GM23338 (cell line): ENCODE measurements around the gene FAM98A. TPM values are rescaled to one million over a fixed set of nuclear protein-coding genes. Genes with fewer than 3 reads are reported as not detected.

ENCODE experiments used
- ATAC-seq: fragments of 200-7000 bp; cut with Tn5 transposase; 3 replicates; pipeline ENCODE4 v1.9.1; 2020
- DNase-seq: peaks from one replicate; pipeline ENCODE4 v3.0.0-alpha.2; 2015; ENCODE audit warnings: low spot score
- H2AFZ ChIP-seq: fragments of 200-600 bp; sonication (generic); 2 replicates; pipeline ENCODE4 v1.8.0; 2016; ENCODE audit warnings: antibody characterized with exemption, mild to moderate bottlenecking, moderate library complexity
- H3F3A ChIP-seq: fragments of 200-600 bp; sonication (generic); replicated peaks from 2 replicates; pipeline ENCODE4 v1.8.0; 2017; ENCODE audit warnings: antibody characterized with exemption, mixed run types, low read depth
- H3K27ac ChIP-seq: fragments of 200-600 bp; sonication (generic); 2 replicates; pipeline ENCODE4 v1.6.1; 2016; ENCODE audit warnings: low read depth
- H3K27me3 ChIP-seq: fragments of 200-600 bp; sonication (generic); 2 replicates; pipeline ENCODE4 v1.8.0; 2016; ENCODE audit warnings: mild to moderate bottlenecking, mixed run types, moderate library complexity; ENCODE audit not compliant: insufficient read depth
- H3K36me3 ChIP-seq: fragments of 200-600 bp; sonication (generic); 2 replicates; pipeline ENCODE4 v1.8.0; 2016; ENCODE audit warnings: mild to moderate bottlenecking; ENCODE audit not compliant: insufficient read depth
- H3K4me1 ChIP-seq: fragments of 200-600 bp; sonication (generic); 2 replicates; pipeline ENCODE4 v1.8.0; 2016; ENCODE audit warnings: mild to moderate bottlenecking, moderate library complexity; ENCODE audit not compliant: insufficient read depth
- H3K4me2 ChIP-seq: fragments of 200-600 bp; sonication (generic); 2 replicates; pipeline ENCODE4 v1.7.1; 2017; ENCODE audit warnings: mixed run types
- H3K4me3 ChIP-seq: fragments of 200-600 bp; sonication (generic); 2 replicates; pipeline ENCODE4 v1.6.1; 2016; ENCODE audit warnings: mixed run types
- H3K79me2 ChIP-seq: fragments of 200-600 bp; sonication (generic); replicated peaks from 2 replicates; pipeline ENCODE4 v1.8.0; 2017; ENCODE audit warnings: mild to moderate bottlenecking; ENCODE audit not compliant: insufficient read depth
- H3K9me2 ChIP-seq: fragments of 200-600 bp; sonication (generic); 2 replicates; pipeline ENCODE4 v1.8.0; 2017; ENCODE audit not compliant: insufficient read depth
- H4K20me1 ChIP-seq: fragments of 200-600 bp; sonication (generic); replicated peaks from 2 replicates; pipeline ENCODE4 v1.8.0; 2017; ENCODE audit warnings: mild to moderate bottlenecking; ENCODE audit not compliant: insufficient read depth
- H3K27ac Mint-ChIP-seq: 2 replicates; pipeline ENCODE4 v1.8.0; 2020; ENCODE audit warnings: inconsistent platforms, mild to moderate bottlenecking, moderate library complexity, mixed read lengths
- H3K27me3 Mint-ChIP-seq: 3 replicates; pipeline ENCODE4 v1.8.0; 2022; ENCODE audit warnings: low read depth, mild to moderate bottlenecking, moderate library complexity, mixed read lengths, inconsistent platforms; ENCODE audit not compliant: insufficient read depth, poor library complexity
- H3K36me3 Mint-ChIP-seq: 3 replicates; pipeline ENCODE4 v1.8.0; 2021; ENCODE audit warnings: low read depth, mild to moderate bottlenecking, inconsistent platforms, moderate library complexity, mixed read lengths
- H3K4me1 Mint-ChIP-seq: 3 replicates; pipeline ENCODE4 v1.8.0; 2020; ENCODE audit warnings: mild to moderate bottlenecking, inconsistent platforms, mixed read lengths
- H3K4me3 Mint-ChIP-seq: 3 replicates; pipeline ENCODE4 v1.8.0; 2021; ENCODE audit warnings: moderate library complexity, mild to moderate bottlenecking, inconsistent platforms, mixed read lengths
- H3K9me3 Mint-ChIP-seq: 3 replicates; pipeline ENCODE4 v1.8.0; 2020; ENCODE audit warnings: moderate library complexity, mild to moderate bottlenecking, inconsistent platforms, mixed read lengths
- CREB1 ChIP-seq: fragments of 250-450 bp; sonication (Bioruptor Pico); IDR thresholded peaks from 2 replicates; pipeline ENCODE4 v1.5.0; 2020; ENCODE audit warnings: low read depth, mild to moderate bottlenecking, moderate library complexity
- NANOG ChIP-seq: IDR thresholded peaks from 2 replicates; pipeline ENCODE4 v1.6.1; 2016; ENCODE audit warnings: antibody characterized with exemption, borderline replicate concordance
- STAT1 ChIP-seq: IDR thresholded peaks from one replicate; pipeline ENCODE4 v1.6.1; 2016; ENCODE audit warnings: antibody characterized with exemption; ENCODE audit not compliant: unreplicated experiment
- ZNF114 ChIP-seq: fragments of 250-450 bp; sonication (Bioruptor Pico); IDR thresholded peaks from 2 replicates; pipeline ENCODE4 v1.5.0; 2020; ENCODE audit warnings: mild to moderate bottlenecking, moderate library complexity
- ZNF331 ChIP-seq: fragments of 250-450 bp; sonication (Bioruptor Pico); IDR thresholded peaks from 2 replicates; pipeline ENCODE4 v1.5.0; 2020; ENCODE audit warnings: low read depth, mild to moderate bottlenecking, moderate library complexity
- polyA plus RNA-seq: library from polyadenylated mRNA; unstranded; fragments of >200 nt; fragmentation: Nextera tagmentation; extraction: Ambion mirVana; gene quantifications from 2 replicates; pipeline ENCODE4 v1.2.1, GENCODE V29; 2016
- total RNA-seq: library from RNA; depleted of rRNA; stranded (reverse); fragments of >200 nt; shearing (Covaris generic); gene quantifications from 2 replicates; pipeline ENCODE4 v1.2.3, GENCODE V29; 2014
- TF ChIP-seq, protein P1 (sequence below), 2 experiments: fragments of 200-600 bp in 1 of 2; sonication (generic) in 1 of 2; conservative IDR thresholded peaks; 2 replicates each; pipeline versions ENCODE4 v1.5.1 to v1.6.1; 2016 to 2017; ENCODE audit warnings: antibody characterized with exemption in 2 of 2, low read depth in 2 of 2, mild to moderate bottlenecking in 2 of 2, moderate library complexity in 1 of 2
- TF ChIP-seq, protein P2 (sequence below): IDR thresholded peaks from one replicate; pipeline ENCODE4 v1.6.1; 2018; ENCODE audit warnings: antibody characterized with exemption; ENCODE audit not compliant: unreplicated experiment
- TF ChIP-seq, protein P3 (sequence below): fragments of 250-450 bp; sonication (Bioruptor Pico); IDR thresholded peaks from 2 replicates; pipeline ENCODE4 v1.5.0; 2020; ENCODE audit warnings: mild to moderate bottlenecking, moderate library complexity

FAM98A gene
- total and polyA plus RNA-seq, 2 experiments from 2014 or later = 68.6 to 149 TPM

- TF ChIP-seq, protein P1, sequence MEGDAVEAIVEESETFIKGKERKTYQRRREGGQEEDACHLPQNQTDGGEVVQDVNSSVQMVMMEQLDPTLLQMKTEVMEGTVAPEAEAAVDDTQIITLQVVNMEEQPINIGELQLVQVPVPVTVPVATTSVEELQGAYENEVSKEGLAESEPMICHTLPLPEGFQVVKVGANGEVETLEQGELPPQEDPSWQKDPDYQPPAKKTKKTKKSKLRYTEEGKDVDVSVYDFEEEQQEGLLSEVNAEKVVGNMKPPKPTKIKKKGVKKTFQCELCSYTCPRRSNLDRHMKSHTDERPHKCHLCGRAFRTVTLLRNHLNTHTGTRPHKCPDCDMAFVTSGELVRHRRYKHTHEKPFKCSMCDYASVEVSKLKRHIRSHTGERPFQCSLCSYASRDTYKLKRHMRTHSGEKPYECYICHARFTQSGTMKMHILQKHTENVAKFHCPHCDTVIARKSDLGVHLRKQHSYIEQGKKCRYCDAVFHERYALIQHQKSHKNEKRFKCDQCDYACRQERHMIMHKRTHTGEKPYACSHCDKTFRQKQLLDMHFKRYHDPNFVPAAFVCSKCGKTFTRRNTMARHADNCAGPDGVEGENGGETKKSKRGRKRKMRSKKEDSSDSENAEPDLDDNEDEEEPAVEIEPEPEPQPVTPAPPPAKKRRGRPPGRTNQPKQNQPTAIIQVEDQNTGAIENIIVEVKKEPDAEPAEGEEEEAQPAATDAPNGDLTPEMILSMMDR (conservative IDR thresholded peaks at IDR 0.05; ENCODE audit: low read depth in 2 of 2) = no peak
- no peak for TF ChIP-seq ZNF331
Observed at GRCh38 chr2:33550206-33550605, 48.9 kb downstream of the FAM98A start (continued).

GRCh38 chr2:33541243-33541642 lies 57.9 kb downstream of the FAM98A start:
- H3K4me3 Mint-ChIP-seq = no peak overlapping the region
- Histone ChIP-seq H3K4me1 (peaks cover 12% of the 10 kb centered on the region; the same call in 1 of the 2 replicates), H3K36me3 (no peaks in the 10 kb centered on the region), H3K4me3 (no peak overlapping the region), H3K27ac (no peak overlapping the region), H3K27me3 (no peaks in the 10 kb centered on the region), H3F3A (no peaks in the 10 kb centered on the region), H2AFZ (no peak overlapping the region), H3K9me2 (no peaks in the 10 kb centered on the region), H4K20me1 (no peaks in the 10 kb centered on the region), H3K79me2 (no peaks in the 10 kb centered on the region), H3K4me2 (no peak overlapping the region)
- no peak overlapping the region for H3K27ac Mint-ChIP-seq
- no peaks in the 10 kb centered on the region; the same call in 2 of the 3 replicates for H3K9me3 Mint-ChIP-seq
- no peak for DNase-seq
- TF ChIP-seq, protein P2, sequence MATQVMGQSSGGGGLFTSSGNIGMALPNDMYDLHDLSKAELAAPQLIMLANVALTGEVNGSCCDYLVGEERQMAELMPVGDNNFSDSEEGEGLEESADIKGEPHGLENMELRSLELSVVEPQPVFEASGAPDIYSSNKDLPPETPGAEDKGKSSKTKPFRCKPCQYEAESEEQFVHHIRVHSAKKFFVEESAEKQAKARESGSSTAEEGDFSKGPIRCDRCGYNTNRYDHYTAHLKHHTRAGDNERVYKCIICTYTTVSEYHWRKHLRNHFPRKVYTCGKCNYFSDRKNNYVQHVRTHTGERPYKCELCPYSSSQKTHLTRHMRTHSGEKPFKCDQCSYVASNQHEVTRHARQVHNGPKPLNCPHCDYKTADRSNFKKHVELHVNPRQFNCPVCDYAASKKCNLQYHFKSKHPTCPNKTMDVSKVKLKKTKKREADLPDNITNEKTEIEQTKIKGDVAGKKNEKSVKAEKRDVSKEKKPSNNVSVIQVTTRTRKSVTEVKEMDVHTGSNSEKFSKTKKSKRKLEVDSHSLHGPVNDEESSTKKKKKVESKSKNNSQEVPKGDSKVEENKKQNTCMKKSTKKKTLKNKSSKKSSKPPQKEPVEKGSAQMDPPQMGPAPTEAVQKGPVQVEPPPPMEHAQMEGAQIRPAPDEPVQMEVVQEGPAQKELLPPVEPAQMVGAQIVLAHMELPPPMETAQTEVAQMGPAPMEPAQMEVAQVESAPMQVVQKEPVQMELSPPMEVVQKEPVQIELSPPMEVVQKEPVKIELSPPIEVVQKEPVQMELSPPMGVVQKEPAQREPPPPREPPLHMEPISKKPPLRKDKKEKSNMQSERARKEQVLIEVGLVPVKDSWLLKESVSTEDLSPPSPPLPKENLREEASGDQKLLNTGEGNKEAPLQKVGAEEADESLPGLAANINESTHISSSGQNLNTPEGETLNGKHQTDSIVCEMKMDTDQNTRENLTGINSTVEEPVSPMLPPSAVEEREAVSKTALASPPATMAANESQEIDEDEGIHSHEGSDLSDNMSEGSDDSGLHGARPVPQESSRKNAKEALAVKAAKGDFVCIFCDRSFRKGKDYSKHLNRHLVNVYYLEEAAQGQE = no peak
- TF ChIP-seq ZNF114 (CRISPR knock-in tag) (no peak), ZNF331 (no peak), CREB1 (CRISPR knock-in tag) (no peak), NANOG (no peak), STAT1 (no peak)
- TF ChIP-seq, protein P1 (conservative IDR thresholded peaks at IDR 0.05; ENCODE audit: low read depth in 2 of 2) = no peak
- TF ChIP-seq, protein P3, sequence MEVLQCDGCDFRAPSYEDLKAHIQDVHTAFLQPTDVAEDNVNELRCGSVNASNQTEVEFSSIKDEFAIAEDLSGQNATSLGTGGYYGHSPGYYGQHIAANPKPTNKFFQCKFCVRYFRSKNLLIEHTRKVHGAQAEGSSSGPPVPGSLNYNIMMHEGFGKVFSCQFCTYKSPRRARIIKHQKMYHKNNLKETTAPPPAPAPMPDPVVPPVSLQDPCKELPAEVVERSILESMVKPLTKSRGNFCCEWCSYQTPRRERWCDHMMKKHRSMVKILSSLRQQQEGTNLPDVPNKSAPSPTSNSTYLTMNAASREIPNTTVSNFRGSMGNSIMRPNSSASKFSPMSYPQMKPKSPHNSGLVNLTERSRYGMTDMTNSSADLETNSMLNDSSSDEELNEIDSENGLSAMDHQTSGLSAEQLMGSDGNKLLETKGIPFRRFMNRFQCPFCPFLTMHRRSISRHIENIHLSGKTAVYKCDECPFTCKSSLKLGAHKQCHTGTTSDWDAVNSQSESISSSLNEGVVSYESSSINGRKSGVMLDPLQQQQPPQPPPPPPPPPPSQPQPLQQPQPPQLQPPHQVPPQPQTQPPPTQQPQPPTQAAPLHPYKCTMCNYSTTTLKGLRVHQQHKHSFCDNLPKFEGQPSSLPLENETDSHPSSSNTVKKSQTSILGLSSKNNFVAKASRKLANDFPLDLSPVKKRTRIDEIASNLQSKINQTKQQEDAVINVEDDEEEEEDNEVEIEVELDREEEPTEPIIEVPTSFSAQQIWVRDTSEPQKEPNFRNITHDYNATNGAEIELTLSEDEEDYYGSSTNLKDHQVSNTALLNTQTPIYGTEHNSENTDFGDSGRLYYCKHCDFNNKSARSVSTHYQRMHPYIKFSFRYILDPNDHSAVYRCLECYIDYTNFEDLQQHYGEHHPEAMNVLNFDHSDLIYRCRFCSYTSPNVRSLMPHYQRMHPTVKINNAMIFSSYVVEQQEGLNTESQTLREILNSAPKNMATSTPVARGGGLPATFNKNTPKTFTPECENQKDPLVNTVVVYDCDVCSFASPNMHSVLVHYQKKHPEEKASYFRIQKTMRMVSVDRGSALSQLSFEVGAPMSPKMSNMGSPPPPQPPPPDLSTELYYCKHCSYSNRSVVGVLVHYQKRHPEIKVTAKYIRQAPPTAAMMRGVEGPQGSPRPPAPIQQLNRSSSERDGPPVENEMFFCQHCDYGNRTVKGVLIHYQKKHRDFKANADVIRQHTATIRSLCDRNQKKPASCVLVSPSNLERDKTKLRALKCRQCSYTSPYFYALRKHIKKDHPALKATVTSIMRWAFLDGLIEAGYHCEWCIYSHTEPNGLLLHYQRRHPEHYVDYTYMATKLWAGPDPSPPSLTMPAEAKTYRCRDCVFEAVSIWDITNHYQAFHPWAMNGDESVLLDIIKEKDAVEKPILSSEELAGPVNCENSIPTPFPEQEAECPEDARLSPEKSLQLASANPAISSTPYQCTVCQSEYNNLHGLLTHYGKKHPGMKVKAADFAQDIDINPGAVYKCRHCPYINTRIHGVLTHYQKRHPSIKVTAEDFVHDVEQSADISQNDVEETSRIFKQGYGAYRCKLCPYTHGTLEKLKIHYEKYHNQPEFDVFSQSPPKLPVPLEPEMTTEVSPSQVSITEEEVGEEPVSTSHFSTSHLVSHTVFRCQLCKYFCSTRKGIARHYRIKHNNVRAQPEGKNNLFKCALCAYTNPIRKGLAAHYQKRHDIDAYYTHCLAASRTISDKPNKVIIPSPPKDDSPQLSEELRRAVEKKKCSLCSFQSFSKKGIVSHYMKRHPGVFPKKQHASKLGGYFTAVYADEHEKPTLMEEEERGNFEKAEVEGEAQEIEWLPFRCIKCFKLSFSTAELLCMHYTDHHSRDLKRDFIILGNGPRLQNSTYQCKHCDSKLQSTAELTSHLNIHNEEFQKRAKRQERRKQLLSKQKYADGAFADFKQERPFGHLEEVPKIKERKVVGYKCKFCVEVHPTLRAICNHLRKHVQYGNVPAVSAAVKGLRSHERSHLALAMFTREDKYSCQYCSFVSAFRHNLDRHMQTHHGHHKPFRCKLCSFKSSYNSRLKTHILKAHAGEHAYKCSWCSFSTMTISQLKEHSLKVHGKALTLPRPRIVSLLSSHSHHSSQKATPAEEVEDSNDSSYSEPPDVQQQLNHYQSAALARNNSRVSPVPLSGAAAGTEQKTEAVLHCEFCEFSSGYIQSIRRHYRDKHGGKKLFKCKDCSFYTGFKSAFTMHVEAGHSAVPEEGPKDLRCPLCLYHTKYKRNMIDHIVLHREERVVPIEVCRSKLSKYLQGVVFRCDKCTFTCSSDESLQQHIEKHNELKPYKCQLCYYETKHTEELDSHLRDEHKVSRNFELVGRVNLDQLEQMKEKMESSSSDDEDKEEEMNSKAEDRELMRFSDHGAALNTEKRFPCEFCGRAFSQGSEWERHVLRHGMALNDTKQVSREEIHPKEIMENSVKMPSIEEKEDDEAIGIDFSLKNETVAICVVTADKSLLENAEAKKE (CRISPR knock-in tag) = no peak
- peaks cover 4% of the 10 kb centered on the region for H3K27me3 Mint-ChIP-seq
- H3K4me1 Mint-ChIP-seq = peaks cover 11% of the 10 kb centered on the region
- ATAC-seq = no peak
- H3K36me3 Mint-ChIP-seq = no peaks in the 10 kb centered on the region
